HepG2 (cell line): ENCODE measurements around the gene KATNAL1. TPM values are rescaled to one million over a fixed set of nuclear protein-coding genes. Genes with fewer than 3 reads are reported as not detected.

Source experiments
- ATAC-seq: fragments of 200-7000 bp; cut with Tn5 transposase; 3 replicates; pipeline ENCODE4 v1.9.1; 2020; ENCODE audit warnings: mild to moderate bottlenecking, moderate library complexity
- BruUV-seq: library from RNA; stranded (reverse); fragments of 400-500 nt; replicated peaks from 2 replicates; lab custom pipeline; 2021; lab: Mats Ljungman, UMichigan
- CTCF ChIA-PET: fragments of 300-600 bp; formaldehyde crosslinking; extraction: SDS; loops from one replicate; lab custom pipeline; 2021; ENCODE audit warnings: low total read pairs, inconsistent platforms, low intra/inter-chr PET ratio; lab: Yijun Ruan, JAX
- POLR2A ChIA-PET: fragments of 350-600 bp; sonication (Branson Sonifier 250); formaldehyde crosslinking; loops from one replicate; lab custom pipeline; 2020; ENCODE audit warnings: antibody characterized with exemption, inconsistent platforms; lab: Yijun Ruan, JAX
- DNase-seq: peaks from one replicate; pipeline ENCODE4 v3.0.0-alpha.2; 2015; ENCODE audit warnings: low spot score
- FAIRE-seq: peaks from 3 replicates; lab custom pipeline; 2011; peaks lifted over from hg19 to GRCh38; lab: Jason Lieb, UNC
- H2AFZ ChIP-seq: one replicate; pipeline ENCODE4 v1.6.1; 2011; ENCODE audit warnings: low read length, inconsistent platforms
- H3K27ac ChIP-seq: fragments of 300-600 bp; 3 replicates; pipeline ENCODE4 v1.8.0; 2011; ENCODE audit warnings: mixed run types, mild to moderate bottlenecking, mixed read lengths, low read length, inconsistent platforms; ENCODE audit not compliant: insufficient read depth; ENCODE audit errors: extremely low read length
- H3K27me3 ChIP-seq, 2 experiments: fragments of 200-600 bp in 1 of 2; 2 replicates in 1 of 2; 3 replicates in 1 of 2; pipeline versions ENCODE4 v1.6.0 to v1.8.0; 2011; ENCODE audit warnings: low read length in 2 of 2, mild to moderate bottlenecking in 2 of 2, moderate library complexity in 2 of 2, inconsistent platforms in 1 of 2; ENCODE audit not compliant: insufficient read depth in 2 of 2, control insufficient read depth in 1 of 2
- H3K36me3 ChIP-seq, 2 experiments: fragments of 200-600 bp in 1 of 2; replicated peaks in 1 of 2; 2 replicates in 1 of 2; 3 replicates in 1 of 2; pipeline versions ENCODE4 v1.5.1 to v1.8.0; 2011; ENCODE audit warnings: low read length in 2 of 2, inconsistent platforms in 1 of 2; ENCODE audit not compliant: insufficient read depth in 2 of 2, control insufficient read depth in 1 of 2
- H3K4me1 ChIP-seq: 2 replicates; pipeline ENCODE4 v1.5.1; 2012; ENCODE audit warnings: low read length, inconsistent platforms; ENCODE audit not compliant: insufficient read depth
- H3K4me2 ChIP-seq: 2 replicates; pipeline ENCODE4 v1.6.0; 2011; ENCODE audit warnings: low read depth, low read length, inconsistent platforms
- H3K4me3 ChIP-seq, 3 experiments: fragments of 200-600 bp in 1 of 3; sonication (generic), shearing (Covaris generic) in 1 of 3; replicated peaks in 1 of 3; 2 replicates each; pipeline ENCODE4 v1.5.1; 2011 to 2016; ENCODE audit warnings: low read length in 3 of 3, inconsistent platforms in 2 of 3, low read depth in 2 of 3, mild to moderate bottlenecking in 2 of 3, control low read depth in 1 of 3, mixed read lengths in 1 of 3; ENCODE audit not compliant: insufficient read depth in 1 of 3
- H3K79me2 ChIP-seq: one replicate; pipeline ENCODE4 v1.6.1; 2011; ENCODE audit warnings: low read length, inconsistent platforms; ENCODE audit not compliant: insufficient read depth
- H3K9ac ChIP-seq: 2 replicates; pipeline ENCODE4 v1.6.0; 2011; ENCODE audit warnings: mild to moderate bottlenecking, low read depth, low read length, inconsistent platforms; ENCODE audit not compliant: insufficient read depth
- H3K9me3 ChIP-seq: 2 replicates; pipeline ENCODE4 v1.5.1; 2012; ENCODE audit warnings: mild to moderate bottlenecking, low read length
- H4K20me1 ChIP-seq: 2 replicates; pipeline ENCODE4 v1.6.0; 2011; ENCODE audit warnings: inconsistent platforms, mild to moderate bottlenecking, low read length, moderate library complexity; ENCODE audit not compliant: insufficient read depth
- EED ChIP-seq: sonication (generic); formaldehyde crosslinking; IDR thresholded peaks from 2 replicates; pipeline ENCODE4 v1.5.0; 2020; ENCODE audit warnings: mild to moderate bottlenecking, missing genetic modification reagents
- MIER2 ChIP-seq: IDR thresholded peaks from 2 replicates; pipeline ENCODE4 v1.6.1; 2016; ENCODE audit warnings: missing biosample characterization, missing genetic modification reagents
- MTA3 ChIP-seq: sonication (generic); formaldehyde crosslinking; IDR thresholded peaks from 2 replicates; pipeline ENCODE4 v1.4.0; 2020; ENCODE audit warnings: missing genetic modification reagents
- WGBS: methylation state at CpG from one replicate; pipeline ENCODE4 v1.1.6; 2017; ENCODE audit warnings: low lambda C conversion rate; 5-methylcytosine and 5-hydroxymethylcytosine counted together
- in situ Hi-C: cut with HindIII; loops from 2 replicates; pipeline ENCODE4 v1.10.0; 2017; ENCODE audit warnings: low pct_unique_long_range_greater_than_20kb; ENCODE audit not compliant: extremely low pct_ligation_motif_present
- intact Hi-C: fragments of 100-400 bp; cut with micrococcal nuclease; formaldehyde crosslinking; loops from one replicate; pipeline ENCODE4 v1.10.0; 2022; ENCODE audit not compliant: unreplicated experiment
- polyA plus RNA-seq, 8 experiments: library from polyadenylated mRNA; depleted of rRNA in 3 of 8; stranded (reverse) in 7 of 8; unstranded in 1 of 8; fragments of >200 nt; fragmentation: Illumina TruSeq in 4 of 8; extraction: Trizol in 4 of 8; gene quantifications; 2 replicates each; pipeline versions ENCODE4 v1.2.1 to v1.2.3, GENCODE V29; 2011 to 2016; ENCODE audit warnings: low read depth in 4 of 8, missing spikeins in 1 of 8, mixed read lengths in 1 of 8; ENCODE audit not compliant: insufficient read depth in 1 of 8
- small RNA-seq, 3 experiments: library from RNA; depleted of rRNA; stranded (forward); fragments of <200 nt; gene quantifications; one replicate each; pipeline ENCODE3, GENCODE V24; 2012; ENCODE audit warnings: low read depth in 2 of 3, low replicate concordance in 1 of 3; ENCODE audit not compliant: insufficient read length in 3 of 3, insufficient read depth in 2 of 3
- total RNA-seq, 5 experiments: library from RNA; depleted of rRNA; stranded (reverse); fragments of >200 nt; fragmentation: Illumina TruSeq; extraction: Trizol; gene quantifications; 2 replicates each; pipeline ENCODE4 v1.2.3, GENCODE V29; 2016; ENCODE audit warnings: low read depth in 1 of 5
- TF ChIP-seq, protein P1 (sequence below): sonication (generic); formaldehyde crosslinking; IDR thresholded peaks from 2 replicates; pipeline ENCODE4 v1.5.0; 2020; ENCODE audit warnings: missing genetic modification reagents, mild to moderate bottlenecking, borderline replicate concordance
- TF ChIP-seq, protein P2 (sequence below), 2 experiments: IDR thresholded peaks; 2 replicates each; pipeline ENCODE4 v1.6.1; 2011 to 2012; ENCODE audit warnings: low read length in 2 of 2, borderline replicate concordance in 1 of 2, low read depth in 1 of 2, mild to moderate bottlenecking in 1 of 2, moderate library complexity in 1 of 2

The KATNAL1 gene
- total and polyA plus RNA-seq, 2 of the 13 experiments (the other 11 are each of a cell fraction or from before 2014, with no cell fraction given): 3.2 to 11.8 TPM

DNA sequence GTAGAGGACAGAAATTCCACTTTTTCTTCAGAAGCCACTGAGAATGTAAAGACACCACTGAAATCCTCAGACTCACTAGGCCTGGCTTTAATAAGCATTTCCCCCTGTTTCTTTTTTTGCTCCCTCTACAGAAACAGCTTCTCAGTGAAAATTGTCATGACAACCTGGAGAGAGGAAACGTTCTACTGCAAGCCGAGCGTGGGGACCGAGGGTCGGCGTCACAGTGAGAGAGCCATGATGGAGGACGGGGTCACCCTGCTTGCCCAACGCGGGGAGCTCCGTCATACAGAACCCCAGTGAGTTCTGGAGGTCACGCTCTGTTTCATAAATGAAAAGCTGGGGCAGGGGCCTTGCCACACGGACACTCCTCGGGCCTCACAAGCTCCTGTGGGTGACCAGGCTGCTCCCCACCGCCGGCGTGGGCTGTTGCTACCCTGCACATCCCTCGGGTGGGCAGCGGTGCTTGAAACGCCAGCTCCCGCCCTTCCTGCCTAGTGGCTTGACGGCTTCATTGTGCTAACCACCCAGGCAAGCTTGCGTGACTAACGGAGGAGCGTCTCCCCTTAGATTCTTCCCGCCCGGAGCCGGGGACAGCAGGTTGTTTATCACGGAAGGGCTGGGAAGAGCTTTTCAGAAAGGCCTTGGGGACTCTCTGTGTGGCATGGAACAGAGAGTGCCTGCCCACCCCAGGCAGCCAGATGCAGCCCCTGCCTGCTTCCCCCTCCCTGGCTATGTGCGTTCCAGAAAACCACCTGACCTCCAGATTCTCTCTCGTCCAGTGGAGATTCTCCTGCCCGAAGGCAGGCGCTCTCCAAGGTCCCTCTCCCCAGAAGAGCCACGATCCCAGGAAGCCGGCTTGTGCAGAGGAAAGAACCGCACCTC, 153.6 kb downstream of the KATNAL1 start:
- TF ChIP-seq MIER2 (CRISPR knock-in tag) (peak; percentile 20; the same call in 1 of the 2 replicates), EED (CRISPR knock-in tag) (no peak), MTA3 (no peak)
- TF ChIP-seq, protein P1, sequence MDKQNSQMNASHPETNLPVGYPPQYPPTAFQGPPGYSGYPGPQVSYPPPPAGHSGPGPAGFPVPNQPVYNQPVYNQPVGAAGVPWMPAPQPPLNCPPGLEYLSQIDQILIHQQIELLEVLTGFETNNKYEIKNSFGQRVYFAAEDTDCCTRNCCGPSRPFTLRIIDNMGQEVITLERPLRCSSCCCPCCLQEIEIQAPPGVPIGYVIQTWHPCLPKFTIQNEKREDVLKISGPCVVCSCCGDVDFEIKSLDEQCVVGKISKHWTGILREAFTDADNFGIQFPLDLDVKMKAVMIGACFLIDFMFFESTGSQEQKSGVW (CRISPR knock-in tag): no peak
- TF ChIP-seq, protein P2, sequence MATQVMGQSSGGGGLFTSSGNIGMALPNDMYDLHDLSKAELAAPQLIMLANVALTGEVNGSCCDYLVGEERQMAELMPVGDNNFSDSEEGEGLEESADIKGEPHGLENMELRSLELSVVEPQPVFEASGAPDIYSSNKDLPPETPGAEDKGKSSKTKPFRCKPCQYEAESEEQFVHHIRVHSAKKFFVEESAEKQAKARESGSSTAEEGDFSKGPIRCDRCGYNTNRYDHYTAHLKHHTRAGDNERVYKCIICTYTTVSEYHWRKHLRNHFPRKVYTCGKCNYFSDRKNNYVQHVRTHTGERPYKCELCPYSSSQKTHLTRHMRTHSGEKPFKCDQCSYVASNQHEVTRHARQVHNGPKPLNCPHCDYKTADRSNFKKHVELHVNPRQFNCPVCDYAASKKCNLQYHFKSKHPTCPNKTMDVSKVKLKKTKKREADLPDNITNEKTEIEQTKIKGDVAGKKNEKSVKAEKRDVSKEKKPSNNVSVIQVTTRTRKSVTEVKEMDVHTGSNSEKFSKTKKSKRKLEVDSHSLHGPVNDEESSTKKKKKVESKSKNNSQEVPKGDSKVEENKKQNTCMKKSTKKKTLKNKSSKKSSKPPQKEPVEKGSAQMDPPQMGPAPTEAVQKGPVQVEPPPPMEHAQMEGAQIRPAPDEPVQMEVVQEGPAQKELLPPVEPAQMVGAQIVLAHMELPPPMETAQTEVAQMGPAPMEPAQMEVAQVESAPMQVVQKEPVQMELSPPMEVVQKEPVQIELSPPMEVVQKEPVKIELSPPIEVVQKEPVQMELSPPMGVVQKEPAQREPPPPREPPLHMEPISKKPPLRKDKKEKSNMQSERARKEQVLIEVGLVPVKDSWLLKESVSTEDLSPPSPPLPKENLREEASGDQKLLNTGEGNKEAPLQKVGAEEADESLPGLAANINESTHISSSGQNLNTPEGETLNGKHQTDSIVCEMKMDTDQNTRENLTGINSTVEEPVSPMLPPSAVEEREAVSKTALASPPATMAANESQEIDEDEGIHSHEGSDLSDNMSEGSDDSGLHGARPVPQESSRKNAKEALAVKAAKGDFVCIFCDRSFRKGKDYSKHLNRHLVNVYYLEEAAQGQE (IDR thresholded peaks at IDR 0.05; ENCODE audit: borderline replicate concordance in 1 of 2, low read depth in 1 of 2, low read length in 2 of 2): peak; percentile 23 to 87
- ATAC-seq (peak; percentile 38; the same call in 2 of the 3 replicates), DNase-seq (no peak), FAIRE-seq (no peak)
- Histone ChIP-seq H2AFZ (no peak overlapping the region), H3K27me3 (peaks cover 0 to 29% of the 10 kb centered on the region in 2 experiments; a peak in 2 of 5 replicates), H3K4me3 (no peak overlapping the region), H3K79me2 (no peaks in the 10 kb centered on the region), H4K20me1 (no peaks in the 10 kb centered on the region), H3K4me2 (no peak overlapping the region), H3K9ac (no peak overlapping the region), H3K4me1 (no peaks in the 10 kb centered on the region), H3K27ac (no peak overlapping the region), H3K9me3 (no peaks in the 10 kb centered on the region), H3K36me3 (no peaks in the 10 kb centered on the region)
- POLR2A ChIA-PET: no interaction called here
- intact Hi-C loops (no loop called here), in situ Hi-C loops (no loop called here)
- CTCF ChIA-PET: no interaction called here
- BruUV-seq: no TSS peak
- WGBS: 49% methylated on average over 15 of the region's 35 CpGs

Small RNAs within 50 kb of the gene (small RNA-seq; reads per million reads assigned to genes)
- gene RNU6-64P: 0 reads per million in 3 experiments

Other genes with a start within 250 kb of the KATNAL1 start
- 0.13 and 0.22 TPM in 2 replicates for gene UBE2L5, start 114.9 kb upstream of the KATNAL1 start, total RNA-seq (2016; rRNA removed; fragmentation: Illumina TruSeq; extraction: Trizol)
- not detected in 2 replicates for gene UBE2L5, start 114.9 kb upstream of the KATNAL1 start, polyA plus RNA-seq (2011; rRNA removed)
- 584 and 878 TPM in 2 replicates for gene HMGB1, start 158.4 kb upstream of the KATNAL1 start, total RNA-seq (2016; rRNA removed; fragmentation: Illumina TruSeq; extraction: Trizol)
- 71.6 and 115 TPM in 2 replicates for gene HMGB1, start 158.4 kb upstream of the KATNAL1 start, polyA plus RNA-seq (2011; rRNA removed)